Mesenteric fat pad (tissue), 1 donor: ENCODE measurements around the gene SPRR1B. TPM values are rescaled to one million over a fixed set of nuclear protein-coding genes. Genes with fewer than 3 reads are reported as not detected.
"Not testable (repeated sequence)": the region's sequence is repeated elsewhere in the genome, so short reads cannot be mapped to it uniquely, and the experiment has no call there.

Experiments used
- DNase-seq: peaks from one replicate; pipeline ENCODE4 v3.0.0-alpha.2; 2020; ENCODE audit warnings: low spot score
- long read RNA-seq: library from polyadenylated mRNA; unstranded; transcript quantifications from one replicate; pipeline ENCODE4 v2.0.0, GENCODE V29; 2020
- total RNA-seq: library from RNA; stranded (reverse); fragmentation: NEBNext Ultra II Directional; extraction: Animal tissue kit (Norgen Biotek cat#: 25700); gene quantifications from one replicate; pipeline ENCODE4 v1.2.1, GENCODE V29; 2021
- donor health status: DM: yes; HTN: yes; CAD: no.

SPRR1B gene, protein sequence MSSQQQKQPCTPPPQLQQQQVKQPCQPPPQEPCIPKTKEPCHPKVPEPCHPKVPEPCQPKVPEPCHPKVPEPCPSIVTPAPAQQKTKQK
- not detected for total RNA-seq
- long read RNA-seq, result 0 reads

DNA sequence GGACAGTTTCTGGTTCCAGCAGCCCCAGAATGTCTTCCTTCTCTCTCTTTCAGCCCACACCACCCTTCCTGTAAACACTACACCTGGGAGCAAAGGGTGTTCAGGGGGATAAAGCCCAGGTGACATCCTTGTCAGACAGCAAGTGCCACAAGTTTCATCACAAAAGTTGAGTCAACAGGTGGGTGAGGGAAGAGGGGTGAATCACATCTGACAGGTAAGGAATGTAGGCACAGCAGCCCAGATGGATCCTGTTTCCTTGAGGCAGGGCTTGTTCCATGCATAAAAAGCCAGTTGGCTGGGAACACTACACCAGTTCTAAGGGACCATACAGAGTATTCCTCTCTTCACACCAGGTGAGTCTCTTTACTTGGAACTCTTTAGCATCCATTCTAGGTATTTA is at the start of gene SPRR1B:
SPRR1B (plus strand) TSS at position 309 of the 400 bp plus-strand sequence. CDS start 1,143 bp downstream, outside the sequence.
- DNase-seq, result no peak

DNA sequence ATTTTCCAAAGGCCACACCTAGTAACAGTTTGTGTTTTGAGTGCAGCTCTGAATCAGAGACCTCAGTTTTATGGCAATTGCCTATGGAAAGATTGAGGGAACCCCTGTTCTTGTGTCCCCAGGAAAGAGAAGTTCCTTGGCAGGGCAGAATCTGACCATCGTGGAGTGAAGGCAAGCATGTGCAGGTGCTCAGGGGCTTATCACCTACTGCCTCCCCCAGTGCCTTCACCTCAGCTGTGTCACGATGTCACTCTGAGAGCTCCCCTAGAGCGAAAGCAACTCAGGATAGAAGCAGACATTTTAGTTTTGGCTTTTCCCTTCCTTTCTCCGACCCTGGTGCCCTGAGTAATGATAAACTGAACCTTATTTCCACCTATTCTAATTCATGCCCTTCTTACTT is 48.9 kb upstream of the SPRR1B start:
- no peak for DNase-seq

DNA sequence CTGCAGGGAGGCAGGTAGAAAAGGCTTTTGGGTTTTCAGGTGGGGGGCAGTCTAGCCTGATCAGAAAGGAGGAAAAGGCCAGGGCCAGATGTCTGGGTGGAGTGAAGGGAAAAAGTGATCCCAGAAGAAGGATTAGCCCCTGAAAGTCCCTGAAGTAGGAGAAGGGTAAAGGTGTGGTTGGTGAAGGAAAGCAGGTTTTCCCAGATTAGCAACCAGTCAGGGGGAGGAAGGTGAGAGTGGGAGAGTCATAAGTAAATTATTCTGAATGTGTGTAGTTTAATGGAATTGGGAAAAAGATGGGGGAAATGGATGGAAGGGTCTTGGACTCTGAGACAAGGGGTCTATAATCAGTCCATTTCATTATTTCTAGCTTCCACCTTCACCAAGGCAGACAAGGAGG is 47.8 kb upstream of the SPRR1B start:
- no peak for DNase-seq

DNA sequence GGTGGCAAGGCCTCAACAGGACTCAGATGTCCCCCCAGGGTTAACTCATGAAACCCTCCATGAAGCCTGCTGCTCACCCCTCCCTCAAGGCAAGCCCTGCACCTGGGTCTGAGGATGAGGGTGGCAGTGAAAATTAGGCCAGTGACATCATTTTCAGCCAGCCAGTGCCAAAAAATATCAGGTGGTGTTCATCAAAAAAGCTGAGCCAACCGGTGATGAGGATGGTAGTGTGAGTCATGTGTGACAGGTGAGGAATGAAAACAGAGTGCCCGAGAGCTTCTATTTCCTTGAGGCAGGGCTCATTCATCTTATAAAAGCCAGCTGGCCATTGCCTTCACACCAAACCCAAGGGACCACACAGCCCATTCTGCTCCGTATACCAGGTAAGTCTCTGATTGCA is 47.3 kb upstream of the SPRR1B start, which contains the start of gene SPRR1A:
SPRR1A (plus strand) TSS at position 339 of the 400 bp plus-strand sequence. CDS start 1,150 bp downstream, outside the sequence.
- DNase-seq, result no peak

DNA sequence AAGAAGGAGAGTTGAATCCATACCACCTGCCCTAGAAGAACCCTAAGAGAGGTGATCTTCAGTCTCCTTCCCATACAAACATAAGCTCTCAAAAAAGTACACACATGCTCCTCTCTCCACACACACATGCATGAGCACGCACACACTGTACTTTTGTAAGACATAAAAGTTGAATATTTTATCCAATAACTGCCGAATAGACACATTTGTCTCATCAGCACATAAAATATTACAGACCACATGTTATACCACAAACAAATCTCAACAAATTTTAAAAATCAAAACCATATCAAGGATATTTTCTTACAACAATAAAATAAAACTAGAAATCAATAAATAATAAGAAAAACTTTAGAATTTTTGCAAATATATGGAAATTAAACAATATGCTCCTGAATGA is 44.4 kb upstream of the SPRR1B start:
- no peak for DNase-seq

DNA sequence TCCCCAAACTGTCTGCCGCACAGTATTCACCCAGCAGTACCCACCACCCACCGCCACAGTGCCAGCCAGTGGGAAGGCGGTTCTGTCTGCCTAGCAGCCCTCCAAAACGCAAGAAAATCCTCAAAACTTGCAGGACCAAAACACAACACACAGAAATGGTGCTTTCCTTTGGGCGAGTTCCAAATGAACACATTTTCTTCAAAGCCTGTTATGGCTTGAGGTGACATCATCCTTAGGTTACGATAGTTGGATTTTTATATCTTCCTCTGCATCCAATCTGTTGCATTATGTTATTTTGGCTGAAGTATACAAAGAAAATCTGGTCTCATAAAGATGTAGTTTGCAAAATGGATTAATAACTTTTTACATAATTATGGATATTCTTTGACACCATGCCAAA is 37.8 kb upstream of the SPRR1B start:
- no peak for DNase-seq

DNA sequence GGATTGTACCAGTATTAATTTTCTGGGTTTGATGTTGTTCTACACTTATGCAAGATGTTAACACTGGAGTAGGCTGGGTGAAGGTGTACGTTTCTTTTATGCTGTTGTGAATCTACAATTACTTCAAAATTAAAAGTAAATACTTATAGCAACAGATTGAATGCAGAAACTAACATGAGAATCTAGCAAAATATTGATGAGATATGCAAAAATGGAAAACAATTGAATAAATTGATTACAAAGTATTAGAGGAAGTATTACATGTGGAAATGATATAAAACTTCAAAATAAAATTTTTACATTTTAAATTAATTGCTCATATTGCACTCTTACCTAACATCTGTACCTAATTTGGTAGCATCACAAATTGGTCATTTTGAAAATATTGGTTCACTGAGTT is 35.2 kb upstream of the SPRR1B start:
- DNase-seq, result no peak

DNA sequence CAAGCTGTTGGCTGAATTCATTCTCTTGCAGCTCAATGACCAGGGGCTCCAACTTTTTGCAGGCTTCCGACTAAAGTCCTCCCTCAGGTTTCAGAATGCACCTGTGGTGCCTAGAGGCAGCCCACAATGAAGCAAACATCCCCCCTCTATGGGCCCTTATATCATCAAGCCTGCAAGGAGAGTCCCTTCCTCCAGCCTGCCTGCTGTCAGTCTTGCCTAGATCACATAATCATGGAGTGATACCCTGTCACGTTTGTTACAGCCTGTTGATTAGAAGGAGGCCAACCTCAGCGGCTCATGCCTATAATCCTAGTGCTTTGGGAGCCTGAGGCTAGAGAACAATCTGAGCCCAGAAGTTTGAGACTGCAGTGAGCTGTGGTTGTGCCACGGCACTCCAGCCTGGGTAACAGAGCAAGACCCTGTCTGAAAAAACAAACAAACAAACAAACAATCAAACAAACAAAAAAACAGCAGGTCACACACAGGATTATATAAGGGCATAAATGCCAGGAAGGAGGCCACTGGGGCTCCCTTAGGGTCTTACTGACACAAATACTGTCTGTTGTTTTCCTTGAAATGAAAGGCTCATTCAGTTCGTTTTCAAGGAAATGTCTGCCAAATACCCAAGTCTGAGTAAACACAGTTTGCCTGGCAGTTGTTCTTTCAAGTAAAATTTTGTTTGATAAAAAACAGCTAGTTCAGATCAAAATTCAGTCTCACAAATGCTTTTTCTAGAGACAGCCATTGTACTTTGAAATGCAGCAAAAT is 34.2 kb upstream of the SPRR1B start:
- no peak for DNase-seq

DNA sequence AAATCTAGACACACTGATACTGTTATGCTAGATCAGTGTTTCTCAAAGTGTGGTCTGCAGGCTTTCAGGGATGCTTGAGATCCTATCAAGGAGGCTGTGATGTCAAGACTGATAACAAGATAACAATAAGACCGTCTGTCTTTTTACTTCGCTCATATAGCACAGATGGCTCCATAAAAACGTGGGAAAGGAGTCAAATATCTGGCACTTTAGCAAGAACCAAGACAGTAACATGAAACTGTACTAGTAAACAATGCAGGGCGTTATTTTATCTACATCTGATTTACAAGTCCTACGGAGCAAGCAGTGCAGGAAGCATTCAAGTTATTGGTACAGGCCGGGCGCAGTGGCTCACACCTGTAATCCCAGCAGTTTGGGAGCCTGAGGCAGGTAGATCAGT is 33.1 kb upstream of the SPRR1B start:
- DNase-seq, result no peak

DNA sequence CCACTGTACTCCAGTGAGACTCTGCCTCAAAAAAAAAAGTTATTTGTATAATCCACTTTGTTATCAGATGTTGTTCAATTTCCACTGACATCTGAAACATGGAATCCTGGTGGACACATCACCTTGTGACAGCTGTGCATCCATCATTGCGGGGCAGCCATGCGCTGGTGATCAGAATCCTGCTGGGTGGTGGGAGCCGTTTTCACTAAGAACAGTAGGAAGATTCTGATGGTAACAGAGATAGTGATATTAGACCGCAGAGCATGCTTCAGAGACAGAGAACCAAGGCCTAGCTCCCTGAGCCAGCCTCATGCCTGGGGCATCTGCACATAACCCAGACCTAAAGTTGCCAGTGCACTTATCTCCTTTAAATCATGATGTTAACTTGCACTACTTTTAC is 32.5 kb upstream of the SPRR1B start:
- no peak for DNase-seq

DNA sequence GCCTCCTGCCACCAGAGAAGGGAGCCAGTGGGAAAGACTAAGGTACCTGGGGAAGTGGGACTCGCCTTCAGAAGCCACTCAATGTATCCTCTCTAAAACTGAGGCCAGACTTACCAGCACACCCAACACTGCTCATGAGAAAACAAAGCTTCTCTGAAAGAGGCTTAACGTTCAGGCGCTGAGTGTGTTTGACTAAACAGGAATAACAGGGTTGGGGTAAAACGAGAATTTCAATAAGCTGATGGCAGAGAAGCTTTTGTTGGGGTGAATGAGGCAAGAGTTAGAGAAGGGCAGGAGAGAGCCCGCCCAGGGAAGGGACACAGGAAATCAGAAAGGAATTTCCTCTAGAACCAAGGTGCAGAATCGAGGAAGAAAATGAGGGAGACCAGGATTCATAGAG is 31.2 kb upstream of the SPRR1B start:
- DNase-seq, result no peak

DNA sequence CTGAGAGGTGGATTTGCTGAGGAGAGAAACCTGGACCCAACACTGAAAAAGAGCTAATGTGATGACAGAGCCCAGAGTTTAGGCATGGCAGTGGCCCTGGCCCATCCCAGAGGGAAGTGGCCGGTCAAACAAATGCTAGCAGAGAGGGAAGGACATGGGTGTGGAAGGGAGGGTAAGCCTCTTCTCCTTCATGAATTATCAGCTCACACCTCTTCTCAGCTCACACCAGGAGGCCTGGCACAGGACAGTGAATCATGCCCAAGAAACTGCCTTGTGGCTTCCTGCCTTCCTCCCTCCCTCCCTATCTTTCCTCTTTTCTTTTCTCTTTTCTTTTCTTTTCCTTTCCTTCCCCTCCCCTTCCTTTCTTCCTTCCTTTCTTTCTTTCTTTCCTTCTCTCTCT is 30.7 kb upstream of the SPRR1B start:
- DNase-seq, result no peak

DNA sequence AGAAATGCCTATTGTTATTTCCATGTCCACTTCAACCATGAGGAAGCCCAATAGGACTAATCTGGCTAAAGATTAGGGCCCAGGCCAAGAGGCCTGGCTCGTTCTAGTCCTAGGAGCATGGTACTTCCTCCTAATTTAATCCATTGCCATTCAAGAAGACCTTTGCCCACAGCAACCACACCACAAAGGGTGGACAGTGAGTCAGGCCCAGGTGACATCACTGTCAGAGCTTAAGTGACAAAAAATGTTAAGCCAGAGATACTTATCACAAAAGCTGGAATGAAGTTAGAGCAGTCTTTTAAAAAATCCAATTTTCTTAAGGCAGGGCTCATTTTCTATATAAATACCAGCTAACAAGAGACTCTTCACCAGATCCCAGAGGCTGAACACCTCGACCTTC is 29.6 kb upstream of the SPRR1B start, which contains the start of gene SPRR3:
SPRR3 (plus strand) TSS at position 368 of the 400 bp plus-strand sequence. CDS start 1,272 bp downstream, outside the sequence.
- DNase-seq, result no peak

DNA sequence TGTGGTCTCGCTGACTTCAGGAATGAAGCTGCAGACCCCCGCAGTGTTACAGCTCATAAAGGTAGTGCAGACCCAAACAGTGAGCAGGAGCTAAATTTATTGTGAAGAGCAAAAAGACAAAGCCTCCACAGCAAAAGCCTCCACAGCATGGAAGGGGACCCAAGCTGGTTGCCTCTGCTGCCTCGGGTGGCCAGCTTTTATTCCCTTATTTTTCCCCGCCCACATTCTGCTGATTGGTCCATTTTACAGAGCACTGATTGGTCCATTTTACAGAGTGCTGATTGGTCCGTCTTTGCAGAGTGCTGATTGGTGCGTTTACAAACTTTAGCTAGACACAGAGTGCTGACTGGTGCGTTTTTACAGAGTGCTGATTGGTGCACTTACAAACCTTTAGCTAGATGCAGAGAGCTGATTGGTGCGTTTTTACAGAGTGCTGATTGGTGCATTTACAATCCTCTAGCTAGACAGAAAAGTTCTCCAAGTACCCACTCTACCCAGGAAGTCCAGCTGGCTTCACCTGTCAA is 19.7 kb upstream of the SPRR1B start:
- not testable (repeated sequence) for DNase-seq

DNA sequence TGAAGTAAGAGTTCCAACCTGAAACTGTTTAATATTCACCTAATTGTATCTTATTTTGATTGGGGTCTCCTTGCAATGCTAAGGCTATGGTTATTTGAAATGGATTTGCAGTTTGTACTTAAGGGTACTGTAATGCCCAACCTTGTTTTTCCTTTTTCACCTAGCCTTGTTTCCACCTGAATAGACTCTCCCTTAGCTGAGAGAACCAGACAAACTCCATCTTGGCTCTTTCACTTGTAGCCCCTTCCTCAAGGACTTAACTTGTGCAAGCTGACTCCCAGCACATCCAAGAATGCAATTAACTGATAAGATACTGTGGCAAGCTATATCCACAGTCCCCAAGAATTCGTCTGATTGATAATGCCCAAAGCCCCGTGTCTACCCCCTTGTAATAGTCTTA is 9.2 kb upstream of the SPRR1B start:
- DNase-seq, result not testable (repeated sequence)

DNA sequence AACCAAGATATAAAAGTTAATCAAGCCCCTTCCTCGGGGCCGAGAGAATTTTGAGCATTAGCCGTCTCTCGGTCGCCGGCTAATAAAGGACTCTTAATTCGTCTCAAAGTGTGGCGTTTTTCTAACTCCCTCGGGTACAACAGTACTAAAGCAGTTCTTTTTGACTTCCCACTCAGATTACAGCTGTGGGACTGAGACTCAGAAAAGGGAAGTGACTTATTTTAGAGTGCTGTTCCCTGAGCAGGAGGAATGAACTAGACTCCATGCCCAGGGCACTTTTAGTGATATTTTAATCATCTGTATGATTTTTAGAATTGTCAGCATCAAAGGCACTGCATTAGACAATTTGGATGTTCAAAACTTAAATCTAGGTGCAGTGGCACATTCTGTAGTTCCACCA is 8.7 kb upstream of the SPRR1B start:
- DNase-seq, result not testable (repeated sequence)

DNA sequence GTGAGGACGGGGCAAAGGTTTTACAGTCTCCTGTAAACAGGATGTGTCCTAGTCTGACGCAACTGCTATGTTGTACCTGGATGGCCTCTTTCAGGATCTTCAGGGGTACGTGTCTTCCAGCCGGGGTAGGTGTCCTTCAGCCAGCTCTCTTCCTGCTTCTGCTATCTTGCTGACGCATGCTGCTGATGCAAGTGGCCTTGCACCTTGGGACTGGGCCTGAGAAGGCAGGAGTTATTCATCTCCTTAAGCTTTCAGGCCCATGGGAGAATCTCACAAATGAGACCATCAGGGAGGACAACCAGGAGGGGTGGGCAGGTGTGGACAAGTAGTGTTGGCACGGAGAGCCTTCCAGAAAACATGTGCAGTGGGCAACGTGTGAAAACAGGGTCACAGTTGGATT is 7.9 kb upstream of the SPRR1B start:
- no peak for DNase-seq

DNA sequence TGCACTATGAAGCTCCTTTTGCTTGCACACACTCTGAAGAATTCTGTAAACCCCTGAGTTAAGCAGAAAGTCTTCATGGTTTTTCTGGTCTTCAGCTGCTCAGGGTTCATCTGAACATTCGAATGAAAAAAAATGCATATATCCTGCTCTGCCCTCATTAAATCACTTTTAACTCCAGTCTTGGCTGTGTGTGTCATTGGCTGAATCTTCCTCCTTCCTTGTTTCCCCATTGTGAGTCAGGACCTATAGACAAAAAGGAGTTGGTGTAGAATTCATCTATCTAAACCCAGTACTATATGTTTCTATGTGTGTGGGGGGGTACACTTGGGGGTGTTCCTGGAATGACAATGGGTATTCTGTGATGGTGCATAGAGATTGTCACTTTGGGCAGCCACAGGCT is 6.6 kb upstream of the SPRR1B start:
- no peak for DNase-seq

DNA sequence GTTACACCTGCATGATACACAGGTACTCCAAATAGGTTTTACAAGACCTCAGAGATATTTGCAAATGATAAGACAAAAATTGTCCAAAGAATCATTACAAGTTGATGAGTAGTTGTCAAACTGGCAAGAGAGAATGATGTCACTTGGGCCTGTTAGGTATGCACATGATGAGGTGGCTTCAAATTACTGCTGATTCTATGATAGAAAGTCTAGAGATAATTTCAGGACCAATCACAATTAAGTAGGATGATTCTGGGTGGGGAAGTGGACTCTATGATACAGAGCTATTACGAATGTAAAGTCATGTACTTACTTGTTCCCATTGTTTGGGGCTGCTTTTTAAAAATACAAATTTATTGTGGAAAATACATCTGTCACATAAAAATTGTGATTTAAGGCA is 5.2 kb upstream of the SPRR1B start:
- DNase-seq, result no peak

DNA sequence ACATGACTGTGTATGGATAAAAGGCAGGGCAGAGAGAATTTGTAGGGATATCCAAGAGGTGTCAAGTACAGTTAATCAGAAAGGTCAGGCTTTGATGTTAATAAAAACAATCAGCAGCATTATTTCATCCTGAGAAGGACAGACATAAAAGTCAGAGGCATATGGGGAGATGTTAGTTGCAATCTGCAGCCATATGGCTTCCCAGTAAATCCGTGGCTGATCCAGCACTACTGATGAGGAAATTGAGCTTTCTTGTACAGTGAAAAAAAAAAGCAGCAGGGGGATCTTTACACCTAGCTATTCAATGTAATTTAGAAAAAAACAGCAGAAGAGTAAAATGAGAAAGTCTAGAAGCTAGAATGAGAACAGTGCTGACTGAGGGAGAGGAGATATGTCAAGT is 2.2 kb upstream of the SPRR1B start:
- no peak for DNase-seq

DNA sequence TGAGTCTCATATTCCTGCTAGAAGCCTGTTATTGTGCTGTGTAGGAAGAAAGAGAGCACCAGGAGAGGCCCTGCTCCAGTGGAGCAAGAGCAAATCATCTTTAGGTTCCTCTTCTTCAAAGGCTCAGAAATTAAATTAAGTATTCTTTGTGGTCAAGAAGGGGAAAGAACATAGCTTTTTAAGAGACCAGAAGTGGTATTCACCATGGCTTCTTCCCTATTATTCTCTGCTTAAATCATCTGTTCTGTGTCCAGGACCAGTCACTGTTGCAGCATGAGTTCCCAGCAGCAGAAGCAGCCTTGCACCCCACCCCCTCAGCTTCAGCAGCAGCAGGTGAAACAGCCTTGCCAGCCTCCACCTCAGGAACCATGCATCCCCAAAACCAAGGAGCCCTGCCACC is 1.1 kb downstream of the SPRR1B start:
- DNase-seq, result no peak

DNA sequence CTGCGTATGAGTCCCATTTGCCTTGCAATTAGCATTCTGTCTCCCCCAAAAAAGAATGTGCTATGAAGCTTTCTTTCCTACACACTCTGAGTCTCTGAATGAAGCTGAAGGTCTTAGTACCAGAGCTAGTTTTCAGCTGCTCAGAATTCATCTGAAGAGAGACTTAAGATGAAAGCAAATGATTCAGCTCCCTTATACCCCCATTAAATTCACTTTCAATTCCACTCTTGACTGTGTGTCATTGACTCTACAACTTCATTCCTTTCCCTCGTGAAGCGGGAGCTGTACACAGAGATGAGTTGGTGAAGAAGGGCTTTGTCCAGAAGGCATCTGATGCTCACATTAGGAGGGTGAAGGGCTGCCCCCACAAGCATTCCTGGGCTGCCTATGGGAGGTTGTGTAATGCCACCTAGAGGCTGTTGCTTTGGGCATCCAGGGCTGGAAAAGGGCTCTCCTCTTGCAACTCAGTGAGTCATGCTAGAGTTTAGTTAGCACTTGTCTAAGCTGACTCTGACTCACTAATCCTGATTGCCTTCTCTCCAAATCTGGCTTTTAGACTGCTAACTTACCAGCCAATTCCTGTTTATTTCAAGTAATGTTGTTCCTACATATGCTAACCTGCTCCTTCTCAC is 1.8 kb downstream of the SPRR1B start:
- no peak for DNase-seq
